ENCODE measurements around the gene LGALS9.

LGALS9 gene

DNA sequence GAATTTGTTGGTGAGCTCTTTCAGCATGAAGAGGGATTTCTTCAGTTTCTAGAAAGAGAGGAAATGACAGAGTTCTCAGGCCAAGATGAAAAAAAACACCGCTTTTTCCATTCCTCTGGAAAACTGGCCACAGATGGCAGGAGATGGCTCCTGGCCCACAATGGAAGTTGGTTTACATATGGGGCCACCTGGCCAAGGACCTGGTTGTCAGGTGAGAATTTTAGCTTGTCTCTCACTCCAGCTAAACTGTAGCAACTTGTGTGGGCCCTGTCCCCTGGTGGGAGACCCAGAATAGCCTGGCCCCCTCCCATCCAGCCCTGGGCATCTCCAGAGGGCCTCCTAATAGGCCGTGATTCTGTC is 33.6 kb downstream of the LGALS9 start:
- no peak for TF ChIP-seq EGR1 (IDR thresholded peaks at IDR 0.05)
- no peak for TF ChIP-seq NFIC (IDR thresholded peaks at IDR 0.05)
- TF ChIP-seq, protein P1, sequence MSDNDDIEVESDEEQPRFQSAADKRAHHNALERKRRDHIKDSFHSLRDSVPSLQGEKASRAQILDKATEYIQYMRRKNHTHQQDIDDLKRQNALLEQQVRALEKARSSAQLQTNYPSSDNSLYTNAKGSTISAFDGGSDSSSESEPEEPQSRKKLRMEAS (IDR thresholded peaks at IDR 0.05): no peak
- TF ChIP-seq CEBPB (IDR thresholded peaks at IDR 0.05): no peak
- TF ChIP-seq TAF1 (IDR thresholded peaks at IDR 0.05; ENCODE audit: low read depth): no peak
- TF ChIP-seq YY1 (IDR thresholded peaks at IDR 0.05; ENCODE audit: low read depth): no peak

DNA sequence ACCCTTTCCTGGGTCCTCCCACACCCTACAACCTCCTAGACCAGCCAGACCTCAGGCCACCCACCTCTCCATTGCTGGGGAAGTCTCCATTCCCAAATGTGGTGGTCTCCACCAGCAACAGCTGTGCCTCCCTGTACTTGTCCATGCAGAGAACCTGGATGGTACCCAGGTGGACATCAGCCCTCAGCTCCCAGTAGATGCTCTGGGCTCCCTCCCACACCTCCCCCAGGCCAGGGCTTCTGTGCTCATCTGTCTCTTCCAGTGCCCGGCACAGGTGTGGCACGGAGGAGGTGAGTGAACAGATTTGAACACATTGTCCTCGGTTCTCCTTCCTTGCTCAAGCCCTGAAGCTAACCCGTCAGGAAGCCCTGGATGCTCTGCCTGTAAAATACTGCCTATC is 34.6 kb downstream of the LGALS9 start:
- TF ChIP-seq EGR1 (IDR thresholded peaks at IDR 0.05) (no peak), FOXM1 (IDR thresholded peaks at IDR 0.05; ENCODE audit: borderline replicate concordance, low read depth) (no peak), CEBPB (IDR thresholded peaks at IDR 0.05) (no peak), YY1 (IDR thresholded peaks at IDR 0.05; ENCODE audit: low read depth) (no peak), TCF12 (IDR thresholded peaks at IDR 0.05; ENCODE audit: low read depth) (no peak), EP300 (IDR thresholded peaks at IDR 0.05; ENCODE audit: borderline replicate concordance) (no peak), NFIC (IDR thresholded peaks at IDR 0.05) (no peak), ZBTB7A (IDR thresholded peaks at IDR 0.05; ENCODE audit: low read depth) (no peak), TAF1 (IDR thresholded peaks at IDR 0.05; ENCODE audit: low read depth) (no peak), CREB1 (IDR thresholded peaks at IDR 0.05; ENCODE audit: low read depth) (no peak), TEAD4 (IDR thresholded peaks at IDR 0.05) (no peak), RAD21 (IDR thresholded peaks at IDR 0.05; ENCODE audit: low read depth) (no peak)
- TF ChIP-seq, protein P1 (IDR thresholded peaks at IDR 0.05): no peak
- TF ChIP-seq, protein P2, sequence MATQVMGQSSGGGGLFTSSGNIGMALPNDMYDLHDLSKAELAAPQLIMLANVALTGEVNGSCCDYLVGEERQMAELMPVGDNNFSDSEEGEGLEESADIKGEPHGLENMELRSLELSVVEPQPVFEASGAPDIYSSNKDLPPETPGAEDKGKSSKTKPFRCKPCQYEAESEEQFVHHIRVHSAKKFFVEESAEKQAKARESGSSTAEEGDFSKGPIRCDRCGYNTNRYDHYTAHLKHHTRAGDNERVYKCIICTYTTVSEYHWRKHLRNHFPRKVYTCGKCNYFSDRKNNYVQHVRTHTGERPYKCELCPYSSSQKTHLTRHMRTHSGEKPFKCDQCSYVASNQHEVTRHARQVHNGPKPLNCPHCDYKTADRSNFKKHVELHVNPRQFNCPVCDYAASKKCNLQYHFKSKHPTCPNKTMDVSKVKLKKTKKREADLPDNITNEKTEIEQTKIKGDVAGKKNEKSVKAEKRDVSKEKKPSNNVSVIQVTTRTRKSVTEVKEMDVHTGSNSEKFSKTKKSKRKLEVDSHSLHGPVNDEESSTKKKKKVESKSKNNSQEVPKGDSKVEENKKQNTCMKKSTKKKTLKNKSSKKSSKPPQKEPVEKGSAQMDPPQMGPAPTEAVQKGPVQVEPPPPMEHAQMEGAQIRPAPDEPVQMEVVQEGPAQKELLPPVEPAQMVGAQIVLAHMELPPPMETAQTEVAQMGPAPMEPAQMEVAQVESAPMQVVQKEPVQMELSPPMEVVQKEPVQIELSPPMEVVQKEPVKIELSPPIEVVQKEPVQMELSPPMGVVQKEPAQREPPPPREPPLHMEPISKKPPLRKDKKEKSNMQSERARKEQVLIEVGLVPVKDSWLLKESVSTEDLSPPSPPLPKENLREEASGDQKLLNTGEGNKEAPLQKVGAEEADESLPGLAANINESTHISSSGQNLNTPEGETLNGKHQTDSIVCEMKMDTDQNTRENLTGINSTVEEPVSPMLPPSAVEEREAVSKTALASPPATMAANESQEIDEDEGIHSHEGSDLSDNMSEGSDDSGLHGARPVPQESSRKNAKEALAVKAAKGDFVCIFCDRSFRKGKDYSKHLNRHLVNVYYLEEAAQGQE (IDR thresholded peaks at IDR 0.05; ENCODE audit: low read depth): no peak
- TF ChIP-seq, protein P3, sequence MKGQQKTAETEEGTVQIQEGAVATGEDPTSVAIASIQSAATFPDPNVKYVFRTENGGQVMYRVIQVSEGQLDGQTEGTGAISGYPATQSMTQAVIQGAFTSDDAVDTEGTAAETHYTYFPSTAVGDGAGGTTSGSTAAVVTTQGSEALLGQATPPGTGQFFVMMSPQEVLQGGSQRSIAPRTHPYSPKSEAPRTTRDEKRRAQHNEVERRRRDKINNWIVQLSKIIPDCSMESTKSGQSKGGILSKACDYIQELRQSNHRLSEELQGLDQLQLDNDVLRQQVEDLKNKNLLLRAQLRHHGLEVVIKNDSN (IDR thresholded peaks at IDR 0.05): no peak

DNA sequence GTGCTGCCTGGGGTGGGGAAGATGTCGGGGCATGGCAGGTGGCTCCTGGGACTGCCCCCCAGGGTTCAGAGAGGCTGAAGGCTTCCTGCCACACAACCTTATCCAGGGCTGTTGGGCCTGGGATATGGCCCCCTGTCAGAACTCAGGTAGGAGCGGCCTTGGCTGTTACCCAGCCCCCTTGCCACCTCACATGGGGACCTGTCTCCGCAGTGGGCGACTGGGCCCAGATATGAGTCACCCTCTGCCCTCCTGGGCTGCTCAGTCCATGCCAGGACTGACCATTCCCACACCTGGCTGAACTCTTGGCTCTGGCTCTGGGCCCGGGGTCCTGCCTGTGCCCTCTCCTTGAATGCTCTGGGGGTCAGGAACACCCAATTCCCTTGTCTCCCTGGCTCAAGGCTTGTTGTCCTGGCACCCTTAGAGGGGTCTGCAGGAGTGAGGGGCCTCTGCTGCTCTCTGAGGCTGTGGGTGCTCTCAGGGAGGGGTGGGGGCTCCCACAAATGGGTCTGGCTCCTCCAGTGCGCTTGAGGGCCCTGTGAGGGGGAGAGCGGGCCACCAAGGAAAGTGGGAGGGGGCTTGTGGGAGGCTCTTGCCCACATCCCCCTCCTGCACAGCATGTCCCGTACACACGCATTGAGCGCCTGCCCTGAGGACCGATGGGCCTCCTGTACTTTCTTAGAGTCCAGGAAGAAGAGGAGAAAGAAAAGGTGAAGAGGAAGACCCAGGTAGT is 36.0 kb downstream of the LGALS9 start:
- TF ChIP-seq NFIC (IDR thresholded peaks at IDR 0.05) (no peak), TAF1 (IDR thresholded peaks at IDR 0.05; ENCODE audit: low read depth) (no peak), CEBPB (IDR thresholded peaks at IDR 0.05) (no peak), TCF12 (IDR thresholded peaks at IDR 0.05; ENCODE audit: low read depth) (no peak), YY1 (IDR thresholded peaks at IDR 0.05; ENCODE audit: low read depth) (no peak), FOXM1 (IDR thresholded peaks at IDR 0.05; ENCODE audit: borderline replicate concordance, low read depth) (no peak), RAD21 (IDR thresholded peaks at IDR 0.05; ENCODE audit: low read depth) (no peak), EGR1 (IDR thresholded peaks at IDR 0.05) (no peak), ZBTB7A (IDR thresholded peaks at IDR 0.05; ENCODE audit: low read depth) (no peak), TEAD4 (IDR thresholded peaks at IDR 0.05) (no peak), CREB1 (IDR thresholded peaks at IDR 0.05; ENCODE audit: low read depth) (no peak), EP300 (IDR thresholded peaks at IDR 0.05; ENCODE audit: borderline replicate concordance) (no peak)
- TF ChIP-seq, protein P3 (IDR thresholded peaks at IDR 0.05): no peak
- TF ChIP-seq, protein P1 (IDR thresholded peaks at IDR 0.05): no peak
- TF ChIP-seq, protein P2 (IDR thresholded peaks at IDR 0.05; ENCODE audit: low read depth): no peak

DNA sequence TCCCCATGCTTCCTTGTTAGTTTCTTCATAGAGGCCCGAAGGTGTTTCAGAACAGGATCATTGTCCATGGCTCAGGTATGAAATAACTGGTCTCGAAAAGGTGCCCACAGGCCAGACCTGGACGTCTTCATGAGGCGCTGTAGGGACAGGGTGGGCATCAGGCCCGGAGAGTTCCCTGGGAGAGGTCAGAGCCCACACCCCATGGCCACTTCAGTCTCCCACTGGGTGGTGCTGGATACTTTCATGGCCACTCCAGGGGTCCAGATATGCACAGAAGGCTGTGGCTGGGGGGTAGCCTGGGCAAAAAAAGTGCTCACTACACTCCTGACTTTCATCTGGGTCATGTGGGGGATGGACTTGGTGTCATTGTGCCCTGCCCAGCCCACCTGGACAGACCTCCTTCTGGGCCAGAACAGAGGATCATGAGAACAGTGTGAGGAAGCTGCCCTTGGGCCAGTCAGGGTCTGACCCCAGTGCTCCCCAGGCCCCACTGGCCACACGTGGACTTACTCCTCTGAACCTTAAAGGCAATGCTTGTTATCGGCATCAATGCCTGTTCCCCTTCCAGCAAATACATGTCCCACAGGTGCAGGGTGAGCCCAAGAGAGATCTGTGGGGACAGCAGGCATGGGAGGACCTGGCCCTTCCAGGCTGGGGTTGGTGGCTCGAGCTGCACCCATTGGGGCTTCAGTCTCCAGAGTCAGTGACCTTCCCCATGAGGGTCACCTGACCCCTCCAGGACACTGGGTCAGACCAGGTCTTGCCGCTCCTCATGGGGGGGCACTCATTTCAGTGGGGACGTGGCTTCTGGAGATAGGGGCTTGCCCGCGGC is 36.9 kb downstream of the LGALS9 start:
- TF ChIP-seq CREB1 (IDR thresholded peaks at IDR 0.05; ENCODE audit: low read depth) (no peak), CEBPB (IDR thresholded peaks at IDR 0.05) (no peak), TAF1 (IDR thresholded peaks at IDR 0.05; ENCODE audit: low read depth) (no peak), YY1 (IDR thresholded peaks at IDR 0.05; ENCODE audit: low read depth) (no peak), ZBTB7A (IDR thresholded peaks at IDR 0.05; ENCODE audit: low read depth) (no peak), FOXM1 (IDR thresholded peaks at IDR 0.05; ENCODE audit: borderline replicate concordance, low read depth) (no peak), TCF12 (IDR thresholded peaks at IDR 0.05; ENCODE audit: low read depth) (no peak)
- TF ChIP-seq, protein P2 (IDR thresholded peaks at IDR 0.05; ENCODE audit: low read depth): no peak
- TF ChIP-seq, protein P3 (IDR thresholded peaks at IDR 0.05): no peak

Measured in Ishikawa (cell line).